ENCODE data around the gene KIAA0232.

KIAA0232 gene, protein sequence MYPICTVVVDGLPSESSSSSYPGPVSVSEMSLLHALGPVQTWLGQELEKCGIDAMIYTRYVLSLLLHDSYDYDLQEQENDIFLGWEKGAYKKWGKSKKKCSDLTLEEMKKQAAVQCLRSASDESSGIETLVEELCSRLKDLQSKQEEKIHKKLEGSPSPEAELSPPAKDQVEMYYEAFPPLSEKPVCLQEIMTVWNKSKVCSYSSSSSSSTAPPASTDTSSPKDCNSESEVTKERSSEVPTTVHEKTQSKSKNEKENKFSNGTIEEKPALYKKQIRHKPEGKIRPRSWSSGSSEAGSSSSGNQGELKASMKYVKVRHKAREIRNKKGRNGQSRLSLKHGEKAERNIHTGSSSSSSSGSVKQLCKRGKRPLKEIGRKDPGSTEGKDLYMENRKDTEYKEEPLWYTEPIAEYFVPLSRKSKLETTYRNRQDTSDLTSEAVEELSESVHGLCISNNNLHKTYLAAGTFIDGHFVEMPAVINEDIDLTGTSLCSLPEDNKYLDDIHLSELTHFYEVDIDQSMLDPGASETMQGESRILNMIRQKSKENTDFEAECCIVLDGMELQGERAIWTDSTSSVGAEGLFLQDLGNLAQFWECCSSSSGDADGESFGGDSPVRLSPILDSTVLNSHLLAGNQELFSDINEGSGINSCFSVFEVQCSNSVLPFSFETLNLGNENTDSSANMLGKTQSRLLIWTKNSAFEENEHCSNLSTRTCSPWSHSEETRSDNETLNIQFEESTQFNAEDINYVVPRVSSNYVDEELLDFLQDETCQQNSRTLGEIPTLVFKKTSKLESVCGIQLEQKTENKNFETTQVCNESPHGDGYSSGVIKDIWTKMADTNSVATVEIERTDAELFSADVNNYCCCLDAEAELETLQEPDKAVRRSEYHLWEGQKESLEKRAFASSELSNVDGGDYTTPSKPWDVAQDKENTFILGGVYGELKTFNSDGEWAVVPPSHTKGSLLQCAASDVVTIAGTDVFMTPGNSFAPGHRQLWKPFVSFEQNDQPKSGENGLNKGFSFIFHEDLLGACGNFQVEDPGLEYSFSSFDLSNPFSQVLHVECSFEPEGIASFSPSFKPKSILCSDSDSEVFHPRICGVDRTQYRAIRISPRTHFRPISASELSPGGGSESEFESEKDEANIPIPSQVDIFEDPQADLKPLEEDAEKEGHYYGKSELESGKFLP (N-terminal part only)

DNA sequence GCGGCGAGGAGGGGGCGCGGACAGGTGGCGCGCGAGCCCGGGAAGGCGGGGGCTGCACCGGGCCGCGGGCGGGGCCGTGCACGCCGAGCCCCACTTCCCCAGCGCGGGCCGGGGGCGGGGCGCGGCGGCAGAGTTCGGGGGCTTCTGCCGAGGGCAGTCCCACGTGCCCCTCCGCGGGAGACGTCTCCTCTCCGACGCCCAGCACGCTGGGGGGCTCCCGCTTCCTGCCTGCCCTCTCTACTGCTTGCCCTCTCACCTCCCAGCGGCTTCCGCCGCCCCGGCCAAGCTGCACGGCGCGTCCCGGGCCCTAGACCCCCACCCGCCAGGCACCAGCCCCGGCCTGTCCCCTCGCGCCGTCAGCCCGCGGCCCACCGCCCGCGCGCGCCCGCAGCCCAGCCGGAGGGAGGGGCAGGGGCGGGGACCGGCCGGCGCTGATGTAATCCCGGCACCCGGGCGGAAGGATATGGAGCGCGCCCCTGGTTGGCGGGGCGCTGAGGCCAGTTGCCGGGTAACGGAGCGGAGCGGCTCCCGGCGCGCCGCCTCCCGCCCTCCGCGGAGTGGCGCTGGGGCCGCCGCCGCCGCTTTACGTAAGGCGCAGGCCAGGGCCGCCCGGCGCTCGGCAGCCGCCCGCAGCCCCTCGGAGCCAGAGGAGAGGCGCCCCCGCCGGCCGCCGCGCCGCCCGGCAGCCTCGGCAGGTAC is at the start of gene KIAA0232:
TSS of gene KIAA0232 (plus strand) at position 581 of the 699 bp plus-strand sequence. CDS start 41,727 bp downstream, outside the sequence.
- H3K4me3 ChIP-seq (ENCODE audit: low read depth, low read length) = peak within 1 kb of the TSS; percentile 69
- peak; percentile 98 for DNase-seq (ENCODE audit: low read depth)
- peak; percentile 51 for TF ChIP-seq POLR2A (IDR thresholded peaks at IDR 0.05; ENCODE audit: extremely low read depth, insufficient read length)
- peak; percentile 42; the same call in 1 of the 2 replicates for TF ChIP-seq MYC (IDR thresholded peaks at IDR 0.05; ENCODE audit: low read depth, low read length)
- TF ChIP-seq, protein P1, sequence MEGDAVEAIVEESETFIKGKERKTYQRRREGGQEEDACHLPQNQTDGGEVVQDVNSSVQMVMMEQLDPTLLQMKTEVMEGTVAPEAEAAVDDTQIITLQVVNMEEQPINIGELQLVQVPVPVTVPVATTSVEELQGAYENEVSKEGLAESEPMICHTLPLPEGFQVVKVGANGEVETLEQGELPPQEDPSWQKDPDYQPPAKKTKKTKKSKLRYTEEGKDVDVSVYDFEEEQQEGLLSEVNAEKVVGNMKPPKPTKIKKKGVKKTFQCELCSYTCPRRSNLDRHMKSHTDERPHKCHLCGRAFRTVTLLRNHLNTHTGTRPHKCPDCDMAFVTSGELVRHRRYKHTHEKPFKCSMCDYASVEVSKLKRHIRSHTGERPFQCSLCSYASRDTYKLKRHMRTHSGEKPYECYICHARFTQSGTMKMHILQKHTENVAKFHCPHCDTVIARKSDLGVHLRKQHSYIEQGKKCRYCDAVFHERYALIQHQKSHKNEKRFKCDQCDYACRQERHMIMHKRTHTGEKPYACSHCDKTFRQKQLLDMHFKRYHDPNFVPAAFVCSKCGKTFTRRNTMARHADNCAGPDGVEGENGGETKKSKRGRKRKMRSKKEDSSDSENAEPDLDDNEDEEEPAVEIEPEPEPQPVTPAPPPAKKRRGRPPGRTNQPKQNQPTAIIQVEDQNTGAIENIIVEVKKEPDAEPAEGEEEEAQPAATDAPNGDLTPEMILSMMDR (IDR thresholded peaks at IDR 0.05; ENCODE audit: low read depth, low read length) = no peak
- TF ChIP-seq, protein P2, sequence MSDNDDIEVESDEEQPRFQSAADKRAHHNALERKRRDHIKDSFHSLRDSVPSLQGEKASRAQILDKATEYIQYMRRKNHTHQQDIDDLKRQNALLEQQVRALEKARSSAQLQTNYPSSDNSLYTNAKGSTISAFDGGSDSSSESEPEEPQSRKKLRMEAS (IDR thresholded peaks at IDR 0.05; ENCODE audit: low read depth, low read length) = peak; percentile 83

DNA sequence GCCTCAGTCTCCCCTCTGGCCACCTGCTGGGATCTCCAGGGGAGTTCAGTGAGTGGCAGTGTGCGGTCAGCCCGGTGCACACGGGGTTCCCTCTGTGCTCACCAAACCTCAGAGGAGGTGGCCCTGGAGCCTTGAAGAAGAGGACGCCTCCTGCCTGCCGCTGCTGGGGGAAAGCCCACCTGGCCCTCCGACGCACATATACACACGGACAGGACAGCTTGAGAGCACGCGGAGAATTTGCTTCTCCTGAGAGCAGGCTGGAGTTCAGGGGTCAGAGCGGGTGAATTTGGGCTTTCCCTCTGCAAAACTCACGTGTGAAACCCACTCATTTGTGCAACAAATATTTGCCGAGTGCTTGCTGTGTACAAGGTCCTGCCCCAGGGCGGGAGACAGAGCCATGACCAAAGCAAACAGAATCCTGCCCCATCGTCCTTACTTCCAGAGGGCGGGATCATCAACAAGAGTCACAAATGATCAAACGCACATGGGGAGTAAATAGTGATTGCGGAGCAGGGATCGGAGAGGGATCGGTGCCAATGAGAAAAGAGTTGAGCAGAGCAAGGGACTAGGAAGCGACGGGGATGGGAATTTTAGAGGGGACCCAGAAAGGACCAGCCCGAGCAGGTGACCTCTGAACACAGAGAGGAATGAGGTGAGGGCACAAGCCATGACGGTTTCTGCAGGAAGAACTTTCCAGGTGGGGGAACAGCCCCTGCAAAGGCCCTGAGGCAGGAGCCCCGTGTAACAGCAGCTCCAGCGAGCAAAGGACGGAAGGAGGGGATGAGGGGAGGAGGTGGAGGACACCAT is 49.0 kb upstream of the KIAA0232 start:
- H3K4me3 ChIP-seq (ENCODE audit: low read depth, low read length) = no peak overlapping the region
- no peak for DNase-seq (ENCODE audit: low read depth)
- TF ChIP-seq, protein P2 (IDR thresholded peaks at IDR 0.05; ENCODE audit: low read depth, low read length) = no peak
- no peak for TF ChIP-seq POLR2A (IDR thresholded peaks at IDR 0.05; ENCODE audit: extremely low read depth, insufficient read length)
- no peak for TF ChIP-seq MYC (IDR thresholded peaks at IDR 0.05; ENCODE audit: low read depth, low read length)
- TF ChIP-seq, protein P1 (IDR thresholded peaks at IDR 0.05; ENCODE audit: low read depth, low read length) = no peak

DNA sequence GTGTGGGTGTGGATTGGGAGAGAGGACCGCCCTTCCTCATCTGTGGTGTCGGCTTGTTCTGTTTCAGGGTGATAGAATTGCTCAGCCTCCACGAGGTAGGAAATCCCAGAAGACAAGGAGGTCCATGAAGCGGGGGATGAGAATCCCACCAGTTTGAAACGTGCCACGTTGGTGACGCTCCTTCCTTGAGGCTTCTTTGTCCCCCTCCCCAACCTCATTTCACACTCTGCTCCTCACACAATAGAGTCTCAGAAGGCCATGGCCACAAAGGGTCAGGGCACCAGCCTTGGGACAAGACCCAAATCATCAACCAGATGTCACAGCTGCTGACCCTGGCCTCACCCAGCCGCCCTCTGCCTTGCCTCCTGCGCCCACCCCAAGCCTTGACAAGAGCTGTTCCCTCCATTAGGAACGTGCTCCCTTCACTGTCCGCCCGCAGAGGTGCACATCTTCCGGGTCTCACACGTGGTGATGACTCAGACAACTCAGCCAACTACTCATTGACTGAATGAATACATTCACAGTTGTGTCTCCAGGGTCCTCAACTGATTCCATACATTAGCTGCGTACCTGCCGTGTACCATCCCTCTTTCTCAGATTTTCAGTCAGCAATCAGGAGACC is 48.3 kb upstream of the KIAA0232 start:
- TF ChIP-seq, protein P1 (IDR thresholded peaks at IDR 0.05; ENCODE audit: low read depth, low read length) = no peak
- TF ChIP-seq MYC (IDR thresholded peaks at IDR 0.05; ENCODE audit: low read depth, low read length) (no peak), POLR2A (IDR thresholded peaks at IDR 0.05; ENCODE audit: extremely low read depth, insufficient read length) (no peak)
- TF ChIP-seq, protein P2 (IDR thresholded peaks at IDR 0.05; ENCODE audit: low read depth, low read length) = no peak
- no peak for DNase-seq (ENCODE audit: low read depth)
- H3K4me3 ChIP-seq (ENCODE audit: low read depth, low read length) = no peak overlapping the region

DNA sequence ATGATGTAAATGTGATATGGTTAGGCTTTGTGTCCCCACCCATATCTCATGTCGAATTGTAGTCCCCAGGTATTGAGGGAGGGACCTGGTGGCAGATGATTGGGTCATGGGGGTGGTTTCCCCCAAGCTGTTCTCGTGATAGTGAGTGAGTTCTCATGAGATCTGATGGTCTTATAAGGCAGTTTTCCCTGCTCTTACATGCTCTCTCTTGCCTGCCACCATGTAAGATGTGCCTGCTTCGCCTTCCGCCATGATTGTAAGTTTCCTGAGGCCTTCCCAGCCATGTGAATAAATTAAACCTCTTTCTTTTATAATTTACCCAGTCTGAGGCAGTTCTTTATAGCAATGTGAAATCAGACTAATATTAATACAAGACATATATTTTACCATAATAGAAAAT is 42.6 kb upstream of the KIAA0232 start:
- DNase-seq (ENCODE audit: low read depth) = no peak
- TF ChIP-seq MYC (IDR thresholded peaks at IDR 0.05; ENCODE audit: low read depth, low read length) = no peak
- TF ChIP-seq, protein P2 (IDR thresholded peaks at IDR 0.05; ENCODE audit: low read depth, low read length) = no peak
- TF ChIP-seq, protein P1 (IDR thresholded peaks at IDR 0.05; ENCODE audit: low read depth, low read length) = no peak
- no peak for TF ChIP-seq POLR2A (IDR thresholded peaks at IDR 0.05; ENCODE audit: extremely low read depth, insufficient read length)
- no peak overlapping the region for H3K4me3 ChIP-seq (ENCODE audit: low read depth, low read length)

Data from NB4 (cell line).